ENCODE data around the gene MPDU1. TPM values are rescaled to one million over a fixed set of nuclear protein-coding genes. Genes with fewer than 3 reads are reported as not detected.
A peak's percentile ranks its signal among the peaks of the same experiment; 100 is the strongest.

MPDU1 gene
- 60.9 TPM for polyA plus RNA-seq (2013)

DNA sequence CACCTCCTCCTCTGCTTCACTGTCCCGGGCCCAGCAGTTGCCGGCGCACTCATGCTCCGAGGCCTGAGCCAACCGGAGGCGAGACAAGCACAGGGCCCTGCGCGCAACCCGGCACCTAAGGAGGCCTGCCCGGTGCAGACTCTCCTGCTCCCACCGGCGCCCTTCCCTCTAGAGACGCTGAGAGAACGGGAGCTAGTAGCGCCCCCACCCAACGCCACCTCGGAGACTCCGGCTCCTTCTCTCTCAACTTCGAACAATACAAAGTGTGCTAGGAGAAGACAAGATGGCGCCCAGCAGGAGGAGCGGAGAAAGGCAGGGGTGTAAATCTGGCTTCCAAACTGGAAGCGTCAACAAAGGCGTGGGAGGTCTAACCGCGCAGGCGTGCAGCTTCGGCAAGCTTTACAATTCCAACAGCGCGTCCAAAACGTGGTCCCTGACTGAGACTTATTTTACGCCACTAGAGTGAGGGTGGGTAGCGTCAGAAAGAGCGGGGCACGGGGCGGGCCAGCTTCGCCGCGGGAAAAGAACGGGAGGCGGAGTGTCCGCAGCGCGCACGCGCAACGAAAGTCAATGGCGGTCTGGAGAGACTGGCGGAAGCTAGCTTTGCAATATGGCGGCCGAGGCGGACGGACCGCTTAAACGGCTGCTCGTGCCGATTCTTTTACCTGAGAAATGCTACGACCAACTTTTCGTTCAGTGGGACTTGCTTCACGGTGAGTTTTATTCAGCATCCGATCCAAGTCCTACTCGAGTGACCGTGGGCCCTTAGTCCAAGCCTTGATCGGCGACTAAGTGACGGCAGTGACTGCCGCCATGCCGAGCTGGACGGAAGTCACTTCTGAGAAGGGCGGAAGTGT, at the start of gene MPDU1:
Gene MPDU1, plus strand, starts transcription at position 600 of the 857 bp plus-strand sequence. Its CDS starts 11 bp downstream, at position 611.
- no peaks in the 10 kb centered on the region for H3K27me3 ChIP-seq (replicated peaks in 2 of 5; ENCODE audit: control insufficient read depth in 4 of 5, insufficient read depth in 5 of 5, low read length in 4 of 5)
- POLR2A ChIA-PET, result interaction anchor here (0.6 to 2.8 kb wide), 7 partner anchors 10 to 1286 kb away, joined by 3 to 40 read pairs (median 5); partner anchors contain the start of genes FXR2, POLR2A and TP53
- H3K4me3 ChIP-seq (ENCODE audit: control insufficient read depth in 1 of 7, extremely low read depth in 1 of 7, insufficient read depth in 4 of 7, low read depth in 2 of 7, low read length in 6 of 7), result peak within 1 kb of the TSS; percentile 56 to 98 (median 92)
- H3K36me3 ChIP-seq (ENCODE audit: control insufficient read depth in 4 of 4, insufficient read depth in 4 of 4, low read length in 3 of 4), result peaks cover 0 to 38% (median 18%) of the 10 kb centered on the region in 4 experiments
- H3K27ac ChIP-seq (ENCODE audit: insufficient read depth in 1 of 2, low read depth in 1 of 2, low read length in 2 of 2, poor library complexity in 1 of 2, severe bottlenecking in 2 of 2), result peak within 1 kb of the TSS; percentile 99
- CTCF ChIA-PET, result interaction anchor here (0.6 to 7.6 kb wide), 9 partner anchors 8 to 104 kb away, joined by 3 to 58 read pairs (median 4); partner anchors contain the start of genes SENP3, TP53 and WRAP53
- DNase-seq, result peak; percentile 95 to 98 (median 98)
- H3K4me1 ChIP-seq (ENCODE audit: control extremely low read depth in 1 of 4, control insufficient read depth in 4 of 4, insufficient read depth in 4 of 4, low read length in 3 of 4), result peaks cover 4 to 74% (median 66%) of the 10 kb centered on the region in 4 experiments
- no peaks in the 10 kb centered on the region for H3K9me3 ChIP-seq (ENCODE audit: control extremely low read depth in 1 of 5, control insufficient read depth in 4 of 5, insufficient read depth in 2 of 5, low read depth in 1 of 5, low read length in 4 of 5)
- 5% methylated on average over 52 of the region's 69 CpGs for WGBS (ENCODE audit: insufficient coverage)

DNA sequence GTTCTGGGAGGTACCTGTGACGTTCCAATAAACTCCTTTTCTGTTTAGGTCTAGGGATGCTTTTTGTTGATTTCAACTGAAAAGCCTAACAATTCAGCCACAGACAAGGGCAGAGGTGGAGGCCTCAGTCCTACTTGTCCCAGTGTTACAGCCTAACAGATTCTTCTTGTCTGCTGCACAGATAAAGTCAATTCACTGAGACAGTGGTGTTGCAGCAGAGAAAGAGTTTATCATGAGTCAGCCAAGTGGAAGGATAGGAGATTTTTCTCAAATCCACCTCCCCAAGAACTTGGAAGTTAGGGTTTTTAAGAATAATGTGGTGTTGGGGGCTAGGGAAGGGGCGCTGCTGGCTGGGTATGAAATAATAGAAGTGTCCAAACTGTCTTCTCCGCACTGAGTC, 45.6 kb upstream of the MPDU1 start:
- Histone ChIP-seq H3K4me1 (ENCODE audit: control extremely low read depth in 1 of 4, control insufficient read depth in 4 of 4, insufficient read depth in 4 of 4, low read length in 3 of 4) (no peaks in the 10 kb centered on the region), H3K27ac (ENCODE audit: insufficient read depth in 1 of 2, low read depth in 1 of 2, low read length in 2 of 2, poor library complexity in 1 of 2, severe bottlenecking in 2 of 2) (no peak overlapping the region), H3K27me3 (replicated peaks in 2 of 5; ENCODE audit: control insufficient read depth in 4 of 5, insufficient read depth in 5 of 5, low read length in 4 of 5) (no peaks in the 10 kb centered on the region), H3K4me3 (ENCODE audit: control insufficient read depth in 1 of 7, extremely low read depth in 1 of 7, insufficient read depth in 4 of 7, low read depth in 2 of 7, low read length in 6 of 7) (no peak overlapping the region), H3K9me3 (ENCODE audit: control extremely low read depth in 1 of 5, control insufficient read depth in 4 of 5, insufficient read depth in 2 of 5, low read depth in 1 of 5, low read length in 4 of 5) (peaks cover 0 to 11% (median 8%) of the 10 kb centered on the region in 5 experiments), H3K36me3 (ENCODE audit: control insufficient read depth in 4 of 4, insufficient read depth in 4 of 4, low read length in 3 of 4) (no peaks in the 10 kb centered on the region)
- POLR2A ChIA-PET, result no interaction called here
- CTCF ChIA-PET, result interaction anchor here (1.2 kb wide), 1 partner anchor 10 kb away, joined by 3 read pairs; no protein-coding TSS in a partner anchor
- WGBS (ENCODE audit: insufficient coverage), result no CpG with 5 or more reads among the region's 3 CpGs
- DNase-seq, result no peak

DNA sequence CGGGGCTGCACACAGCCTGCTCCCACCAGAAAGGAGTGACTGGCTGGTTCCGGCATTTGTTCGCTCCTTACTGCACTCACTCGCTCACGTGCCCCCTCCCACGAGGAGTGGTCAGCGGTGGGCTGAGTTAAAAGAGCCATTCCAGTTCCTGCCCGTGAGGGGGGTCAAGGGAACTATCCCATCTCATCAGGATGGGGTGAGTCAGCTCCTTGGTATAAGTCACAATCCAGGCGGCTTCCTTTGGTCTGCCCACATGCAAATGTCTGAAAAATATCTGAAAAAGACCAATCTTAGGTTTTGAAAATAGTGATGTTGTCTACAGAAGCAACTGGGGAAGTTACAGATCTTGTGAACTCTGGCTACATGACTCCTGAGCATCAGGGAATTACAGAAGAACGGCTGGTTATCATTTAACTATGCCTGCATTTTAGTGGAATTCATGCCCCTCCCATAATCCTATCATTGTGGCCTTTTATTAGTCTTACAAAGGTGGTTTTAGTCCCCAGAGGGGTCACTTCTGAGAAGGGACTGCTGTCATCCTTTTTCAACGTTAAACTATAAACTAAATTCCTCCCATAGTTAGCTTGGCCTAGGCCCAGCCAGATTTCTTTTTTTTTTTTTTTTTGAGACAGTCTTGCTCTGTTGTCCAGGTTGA, 44.6 kb upstream of the MPDU1 start:
- WGBS (ENCODE audit: insufficient coverage), result 87% methylated on average over 11 of the region's 11 CpGs
- Histone ChIP-seq H3K36me3 (ENCODE audit: control insufficient read depth in 4 of 4, insufficient read depth in 4 of 4, low read length in 3 of 4) (no peaks in the 10 kb centered on the region), H3K4me1 (ENCODE audit: control extremely low read depth in 1 of 4, control insufficient read depth in 4 of 4, insufficient read depth in 4 of 4, low read length in 3 of 4) (no peaks in the 10 kb centered on the region), H3K27me3 (replicated peaks in 2 of 5; ENCODE audit: control insufficient read depth in 4 of 5, insufficient read depth in 5 of 5, low read length in 4 of 5) (no peaks in the 10 kb centered on the region), H3K9me3 (ENCODE audit: control extremely low read depth in 1 of 5, control insufficient read depth in 4 of 5, insufficient read depth in 2 of 5, low read depth in 1 of 5, low read length in 4 of 5) (peaks cover 0 to 11% (median 8%) of the 10 kb centered on the region in 5 experiments), H3K4me3 (ENCODE audit: control insufficient read depth in 1 of 7, extremely low read depth in 1 of 7, insufficient read depth in 4 of 7, low read depth in 2 of 7, low read length in 6 of 7) (no peak overlapping the region), H3K27ac (ENCODE audit: insufficient read depth in 1 of 2, low read depth in 1 of 2, low read length in 2 of 2, poor library complexity in 1 of 2, severe bottlenecking in 2 of 2) (no peak overlapping the region)
- POLR2A ChIA-PET, result no interaction called here
- CTCF ChIA-PET, result interaction anchor here (1.2 kb wide), 1 partner anchor 11 kb away, joined by 3 read pairs; no protein-coding TSS in a partner anchor
- DNase-seq, result no peak

DNA sequence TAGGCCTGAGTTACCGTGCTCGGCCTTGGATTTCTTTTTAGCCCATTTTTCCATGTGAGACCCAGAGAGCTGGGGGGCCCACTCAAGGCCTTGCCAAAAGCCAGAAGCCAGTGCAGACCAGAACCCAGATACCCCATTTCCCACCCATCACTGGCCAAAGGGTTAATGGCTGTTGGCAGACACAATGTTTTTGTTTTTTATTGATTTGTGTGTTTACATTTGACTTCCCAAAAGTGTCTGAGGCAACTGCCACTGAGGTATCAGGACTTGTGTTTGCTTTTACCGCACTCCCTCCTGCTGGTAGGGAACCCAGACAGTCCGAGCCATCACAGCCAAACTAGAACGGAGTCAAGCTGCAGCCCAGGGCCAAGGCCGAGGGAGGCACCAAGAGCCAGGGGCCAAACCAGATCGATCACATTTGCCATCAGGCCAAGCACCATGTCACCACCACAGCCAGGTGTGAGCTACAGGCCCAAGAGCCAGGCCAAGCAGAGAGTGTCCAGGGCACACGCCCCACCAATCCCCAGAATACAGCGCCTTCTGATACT, 42.5 kb upstream of the MPDU1 start:
- no peak overlapping the region for H3K4me3 ChIP-seq (ENCODE audit: control insufficient read depth in 1 of 7, extremely low read depth in 1 of 7, insufficient read depth in 4 of 7, low read depth in 2 of 7, low read length in 6 of 7)
- H3K4me1 ChIP-seq (ENCODE audit: control extremely low read depth in 1 of 4, control insufficient read depth in 4 of 4, insufficient read depth in 4 of 4, low read length in 3 of 4), result no peaks in the 10 kb centered on the region
- peaks cover 0 to 11% (median 8%) of the 10 kb centered on the region in 5 experiments for H3K9me3 ChIP-seq (ENCODE audit: control extremely low read depth in 1 of 5, control insufficient read depth in 4 of 5, insufficient read depth in 2 of 5, low read depth in 1 of 5, low read length in 4 of 5)
- ChIA-PET POLR2A (no interaction called here), CTCF (interaction anchor here (1.0 to 2.0 kb wide), 3 partner anchors 12 to 21 kb away, joined by 3 to 9 read pairs (median 3); no protein-coding TSS in a partner anchor)
- DNase-seq, result no peak
- no peaks in the 10 kb centered on the region for H3K36me3 ChIP-seq (ENCODE audit: control insufficient read depth in 4 of 4, insufficient read depth in 4 of 4, low read length in 3 of 4)
- no peak overlapping the region for H3K27ac ChIP-seq (ENCODE audit: insufficient read depth in 1 of 2, low read depth in 1 of 2, low read length in 2 of 2, poor library complexity in 1 of 2, severe bottlenecking in 2 of 2)
- no peaks in the 10 kb centered on the region for H3K27me3 ChIP-seq (replicated peaks in 2 of 5; ENCODE audit: control insufficient read depth in 4 of 5, insufficient read depth in 5 of 5, low read length in 4 of 5)
- WGBS (ENCODE audit: insufficient coverage), result 99% methylated on average over 8 of the region's 9 CpGs

DNA sequence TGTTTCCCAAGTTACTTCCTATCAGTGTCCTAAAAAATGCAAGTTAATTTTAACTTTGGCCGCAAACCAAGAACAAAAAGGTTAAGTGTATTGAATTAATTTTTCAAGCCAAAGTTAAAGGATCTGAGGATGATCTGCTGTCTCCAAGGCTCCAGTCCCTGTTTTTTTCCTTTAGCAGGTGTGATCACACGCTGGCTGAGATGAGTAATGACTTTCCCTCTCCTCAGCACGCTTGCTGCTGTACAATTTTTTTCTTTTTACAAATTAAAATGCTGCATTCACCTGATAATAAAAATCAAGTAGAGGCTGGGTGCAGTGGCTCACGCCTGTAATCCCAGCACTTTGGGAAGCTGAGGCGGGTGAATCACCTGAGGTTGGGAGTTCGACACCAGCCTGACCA, 38.7 kb upstream of the MPDU1 start:
- CTCF ChIA-PET, result interaction anchor here (7.2 to 21.7 kb wide), 2 partner anchors 16 to 30 kb away, joined by 35 to 515 read pairs; partner anchors contain the start of gene SENP3
- POLR2A ChIA-PET, result no interaction called here

DNA sequence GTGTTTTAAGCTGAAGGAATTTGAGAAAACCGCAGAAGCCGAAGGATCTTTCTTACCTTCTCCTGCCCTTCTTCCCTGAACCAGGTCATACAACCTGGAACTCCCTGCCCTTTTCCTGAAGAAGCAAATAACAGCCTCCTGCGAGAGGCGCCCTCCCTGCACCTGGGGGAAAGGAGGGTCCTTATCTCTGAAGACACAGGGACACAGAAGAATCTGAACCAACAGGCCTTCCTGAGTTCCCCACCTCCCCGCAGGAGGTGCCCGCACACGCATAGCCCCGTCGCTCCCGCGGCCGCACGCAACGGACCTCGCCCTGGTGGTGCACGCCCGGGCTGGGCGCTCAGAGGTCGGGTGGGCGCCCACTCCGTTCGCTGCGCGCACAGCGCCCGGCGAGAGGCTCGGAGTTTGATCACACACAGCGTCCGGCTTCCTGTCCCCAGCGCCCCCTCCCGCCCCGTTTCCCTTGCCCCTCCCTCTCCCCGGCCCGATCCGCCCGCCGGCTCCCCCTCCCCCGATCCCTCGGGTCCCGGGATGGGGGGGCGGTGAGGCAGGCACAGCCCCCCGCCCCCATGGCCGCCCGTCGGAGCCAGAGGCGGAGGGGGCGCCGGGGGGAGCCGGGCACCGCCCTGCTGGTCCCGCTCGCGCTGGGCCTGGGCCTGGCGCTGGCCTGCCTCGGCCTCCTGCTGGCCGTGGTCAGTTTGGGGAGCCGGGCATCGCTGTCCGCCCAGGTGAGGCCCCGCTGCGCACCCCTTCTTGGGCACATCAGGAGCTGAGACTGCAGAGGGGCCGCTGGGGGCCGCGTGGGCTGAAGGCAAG, 34.9 kb upstream of the MPDU1 start, which contains the start of gene TNFSF12:
Gene TNFSF12, plus strand, starts transcription at position 474 of the 816 bp plus-strand sequence. Its CDS starts 96 bp downstream, at position 570.
- H3K4me3 ChIP-seq (ENCODE audit: control insufficient read depth in 1 of 7, extremely low read depth in 1 of 7, insufficient read depth in 4 of 7, low read depth in 2 of 7, low read length in 6 of 7), result peak within 1 kb of the TSS; percentile 27 to 83 (median 64)
- peaks cover 0 to 4% (median 0%) of the 10 kb centered on the region in 4 experiments for H3K36me3 ChIP-seq (ENCODE audit: control insufficient read depth in 4 of 4, insufficient read depth in 4 of 4, low read length in 3 of 4)
- WGBS (ENCODE audit: insufficient coverage), result 0% methylated on average over 49 of the region's 65 CpGs
- H3K27me3 ChIP-seq (replicated peaks in 2 of 5; ENCODE audit: control insufficient read depth in 4 of 5, insufficient read depth in 5 of 5, low read length in 4 of 5), result no peaks in the 10 kb centered on the region
- no peaks in the 10 kb centered on the region for H3K9me3 ChIP-seq (ENCODE audit: control extremely low read depth in 1 of 5, control insufficient read depth in 4 of 5, insufficient read depth in 2 of 5, low read depth in 1 of 5, low read length in 4 of 5)
- ChIA-PET POLR2A (interaction anchor here (2.0 kb wide), 1 partner anchor 10 kb away, joined by 9 read pairs; the partner anchor contains the start of gene TNFSF13), CTCF (interaction anchor here (0.8 to 21.7 kb wide), 7 partner anchors 12 to 55 kb away, joined by 3 to 515 read pairs (median 3); partner anchors contain the start of gene SENP3)
- H3K4me1 ChIP-seq (ENCODE audit: control extremely low read depth in 1 of 4, control insufficient read depth in 4 of 4, insufficient read depth in 4 of 4, low read length in 3 of 4), result peaks cover 5 to 58% (median 52%) of the 10 kb centered on the region in 4 experiments
- DNase-seq, result peak in 2 of 3 donors; percentile 67 to 78
- peak within 1 kb of the TSS in 1 of 2 experiments; percentile 43 for H3K27ac ChIP-seq (ENCODE audit: insufficient read depth in 1 of 2, low read depth in 1 of 2, low read length in 2 of 2, poor library complexity in 1 of 2, severe bottlenecking in 2 of 2)

More for the DNA sequence above, 38.7 kb upstream of the MPDU1 start:
- Histone ChIP-seq H3K27ac (ENCODE audit: insufficient read depth in 1 of 2, low read depth in 1 of 2, low read length in 2 of 2, poor library complexity in 1 of 2, severe bottlenecking in 2 of 2) (no peak overlapping the region), H3K9me3 (ENCODE audit: control extremely low read depth in 1 of 5, control insufficient read depth in 4 of 5, insufficient read depth in 2 of 5, low read depth in 1 of 5, low read length in 4 of 5) (no peaks in the 10 kb centered on the region), H3K36me3 (ENCODE audit: control insufficient read depth in 4 of 4, insufficient read depth in 4 of 4, low read length in 3 of 4) (no peaks in the 10 kb centered on the region), H3K4me3 (ENCODE audit: control insufficient read depth in 1 of 7, extremely low read depth in 1 of 7, insufficient read depth in 4 of 7, low read depth in 2 of 7, low read length in 6 of 7) (no peak overlapping the region), H3K27me3 (replicated peaks in 2 of 5; ENCODE audit: control insufficient read depth in 4 of 5, insufficient read depth in 5 of 5, low read length in 4 of 5) (no peaks in the 10 kb centered on the region), H3K4me1 (ENCODE audit: control extremely low read depth in 1 of 4, control insufficient read depth in 4 of 4, insufficient read depth in 4 of 4, low read length in 3 of 4) (peaks cover 3 to 20% (median 18%) of the 10 kb centered on the region in 4 experiments)
- DNase-seq, result no peak
- WGBS (ENCODE audit: insufficient coverage), result 50% methylated on average over 2 of the region's 6 CpGs

All from common myeloid progenitor, CD34-positive (primary cell).